A673 (cell line): ENCODE data around the gene ACAD9. TPM values are rescaled to one million over a fixed set of nuclear protein-coding genes. Genes with fewer than 3 reads are reported as not detected.

Experiments used
- BruUV-seq: library from RNA; stranded (reverse); fragments of 400-500 nt; replicated peaks from 2 replicates; lab custom pipeline; 2021; lab: Mats Ljungman, UMichigan
- CTCF ChIA-PET: fragments of 300-600 bp; sonication (Branson Sonifier 250); formaldehyde crosslinking; loops from one replicate; lab custom pipeline; 2022; ENCODE audit warnings: antibody characterized with exemption; lab: Charles Lee
- POLR2A ChIA-PET: fragments of 300-600 bp; sonication (Branson Sonifier 250); formaldehyde crosslinking; loops from one replicate; lab custom pipeline; 2022; ENCODE audit warnings: antibody characterized with exemption; ENCODE audit not compliant: low non-redundant PET; lab: Charles Lee
- DNase-seq: peaks from one replicate; pipeline ENCODE4 v3.0.0-alpha.2; 2015; ENCODE audit warnings: low spot score
- H3K27ac ChIP-seq: fragments of 200-600 bp; sonication (generic); 2 replicates; pipeline ENCODE4 v1.5.1; 2016; ENCODE audit warnings: mixed run types, low read depth, mild to moderate bottlenecking, mixed read lengths, antibody characterized with exemption, low read length; ENCODE audit not compliant: poor library complexity, severe bottlenecking
- H3K27me3 ChIP-seq: fragments of 200-600 bp; sonication (generic); replicated peaks from 2 replicates; pipeline ENCODE4 v1.6.1; 2017; ENCODE audit warnings: mixed run types, low read depth, mild to moderate bottlenecking, mixed read lengths, antibody characterized with exemption, low read length; ENCODE audit not compliant: insufficient read depth, poor library complexity
- H3K36me3 ChIP-seq: fragments of 200-600 bp; sonication (generic); 2 replicates; pipeline ENCODE4 v1.6.1; 2016; ENCODE audit warnings: mixed run types, mild to moderate bottlenecking, mixed read lengths, antibody characterized with exemption, low read length; ENCODE audit not compliant: insufficient read depth, poor library complexity, severe bottlenecking
- H3K4me1 ChIP-seq: fragments of 200-600 bp; sonication (generic); 2 replicates; pipeline ENCODE4 v1.6.1; 2017; ENCODE audit warnings: mixed run types, mild to moderate bottlenecking, mixed read lengths, antibody characterized with exemption, low read length; ENCODE audit not compliant: insufficient read depth, poor library complexity, severe bottlenecking
- H3K4me3 ChIP-seq: fragments of 200-600 bp; sonication (generic); 2 replicates; pipeline ENCODE4 v1.5.1; 2016; ENCODE audit warnings: low read depth, mixed run types, mild to moderate bottlenecking, mixed read lengths, low read length; ENCODE audit not compliant: poor library complexity, severe bottlenecking
- H3K9me3 ChIP-seq: fragments of 200-600 bp; sonication (generic); 2 replicates; pipeline ENCODE4 v1.6.1; 2016; ENCODE audit warnings: mixed run types, low read depth, mild to moderate bottlenecking, mixed read lengths, antibody characterized with exemption, low read length; ENCODE audit not compliant: poor library complexity, severe bottlenecking
- EZH2 ChIP-seq: fragments of 200-600 bp; sonication (generic); IDR thresholded peaks from 2 replicates; pipeline ENCODE4 v1.6.1; 2017; ENCODE audit warnings: borderline replicate concordance, low read depth, mild to moderate bottlenecking, mixed read lengths, antibody characterized with exemption, low read length; ENCODE audit not compliant: poor library complexity, severe bottlenecking
- intact Hi-C: fragments of 100-400 bp; cut with micrococcal nuclease; formaldehyde crosslinking; loops from one replicate; pipeline ENCODE4 v1.10.0; 2022; ENCODE audit not compliant: unreplicated experiment
- total RNA-seq: library from RNA; stranded (reverse); gene quantifications from 2 replicates; pipeline ENCODE4 v1.2.3, GENCODE V29; 2021
- TF ChIP-seq, protein P1 (sequence below): fragments of 300-800, 200-600 bp; sonication (generic); conservative IDR thresholded peaks from 2 replicates; pipeline ENCODE4 v1.5.1; 2017; ENCODE audit warnings: low read depth, mild to moderate bottlenecking, antibody characterized with exemption, low read length, moderate library complexity, mixed read lengths

The ACAD9 gene
- total RNA-seq, 1 experiment from 2014 or later = 54.5 TPM

DNA sequence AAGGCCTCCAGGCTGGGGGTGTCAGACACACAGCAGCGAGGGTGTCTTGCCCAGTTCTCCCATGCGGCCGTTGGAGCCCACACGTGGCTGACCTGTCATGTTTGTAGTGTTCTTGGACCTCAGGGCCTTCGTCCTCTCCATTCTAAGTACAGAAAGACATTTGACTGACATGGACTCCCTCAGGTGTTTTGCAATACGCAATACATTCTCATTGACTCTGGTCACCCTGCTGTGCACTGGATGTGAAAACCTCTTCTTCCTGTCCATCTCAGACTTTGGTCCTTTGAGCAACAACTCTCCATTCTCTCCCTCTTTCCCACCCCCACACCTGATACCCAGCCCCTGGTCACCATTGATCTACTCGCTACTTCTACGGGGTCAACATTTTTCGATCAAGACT is 28.9 kb upstream of the ACAD9 start:
- Histone ChIP-seq H3K4me1 (peaks cover 11% of the 10 kb centered on the region), H3K9me3 (no peaks in the 10 kb centered on the region), H3K4me3 (no peak overlapping the region), H3K36me3 (no peaks in the 10 kb centered on the region), H3K27ac (no peak overlapping the region), H3K27me3 (no peaks in the 10 kb centered on the region)
- intact Hi-C loops = no loop called here
- CTCF ChIA-PET = no interaction called here
- POLR2A ChIA-PET = no interaction called here
- BruUV-seq = no TSS peak
- DNase-seq = no peak
- no peak for TF ChIP-seq EZH2
- TF ChIP-seq, protein P1, sequence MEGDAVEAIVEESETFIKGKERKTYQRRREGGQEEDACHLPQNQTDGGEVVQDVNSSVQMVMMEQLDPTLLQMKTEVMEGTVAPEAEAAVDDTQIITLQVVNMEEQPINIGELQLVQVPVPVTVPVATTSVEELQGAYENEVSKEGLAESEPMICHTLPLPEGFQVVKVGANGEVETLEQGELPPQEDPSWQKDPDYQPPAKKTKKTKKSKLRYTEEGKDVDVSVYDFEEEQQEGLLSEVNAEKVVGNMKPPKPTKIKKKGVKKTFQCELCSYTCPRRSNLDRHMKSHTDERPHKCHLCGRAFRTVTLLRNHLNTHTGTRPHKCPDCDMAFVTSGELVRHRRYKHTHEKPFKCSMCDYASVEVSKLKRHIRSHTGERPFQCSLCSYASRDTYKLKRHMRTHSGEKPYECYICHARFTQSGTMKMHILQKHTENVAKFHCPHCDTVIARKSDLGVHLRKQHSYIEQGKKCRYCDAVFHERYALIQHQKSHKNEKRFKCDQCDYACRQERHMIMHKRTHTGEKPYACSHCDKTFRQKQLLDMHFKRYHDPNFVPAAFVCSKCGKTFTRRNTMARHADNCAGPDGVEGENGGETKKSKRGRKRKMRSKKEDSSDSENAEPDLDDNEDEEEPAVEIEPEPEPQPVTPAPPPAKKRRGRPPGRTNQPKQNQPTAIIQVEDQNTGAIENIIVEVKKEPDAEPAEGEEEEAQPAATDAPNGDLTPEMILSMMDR = no peak

DNA sequence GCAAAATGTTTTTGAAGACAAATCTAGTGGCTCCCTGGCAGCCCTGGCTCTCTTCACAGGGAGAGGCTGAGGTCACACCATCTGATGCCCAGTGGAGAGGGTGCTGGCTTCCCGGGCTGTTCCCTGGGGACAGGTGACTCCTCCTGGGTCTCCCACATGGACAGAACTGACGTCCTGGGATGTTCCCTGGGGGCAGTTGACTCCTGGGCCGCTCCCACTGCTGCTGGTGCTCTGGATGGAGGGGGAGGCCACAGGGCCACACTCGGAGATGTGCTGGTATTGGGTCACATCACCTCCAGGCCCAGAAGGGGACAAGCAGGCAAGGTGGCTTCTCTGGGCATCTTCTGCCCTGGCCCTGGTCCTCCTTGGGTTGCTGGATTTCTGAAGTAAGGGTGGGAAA is 27.8 kb upstream of the ACAD9 start:
- no peak for TF ChIP-seq EZH2
- TF ChIP-seq, protein P1 = no peak
- H3K36me3 ChIP-seq = no peaks in the 10 kb centered on the region
- POLR2A ChIA-PET = no interaction called here
- H3K4me3 ChIP-seq = no peak overlapping the region
- no peak for DNase-seq
- peaks cover under 1% of the 10 kb centered on the region for H3K4me1 ChIP-seq
- H3K27me3 ChIP-seq = no peaks in the 10 kb centered on the region
- H3K27ac ChIP-seq = no peak overlapping the region
- CTCF ChIA-PET = no interaction called here
- BruUV-seq = no TSS peak
- H3K9me3 ChIP-seq = no peaks in the 10 kb centered on the region
- intact Hi-C loops = no loop called here

DNA sequence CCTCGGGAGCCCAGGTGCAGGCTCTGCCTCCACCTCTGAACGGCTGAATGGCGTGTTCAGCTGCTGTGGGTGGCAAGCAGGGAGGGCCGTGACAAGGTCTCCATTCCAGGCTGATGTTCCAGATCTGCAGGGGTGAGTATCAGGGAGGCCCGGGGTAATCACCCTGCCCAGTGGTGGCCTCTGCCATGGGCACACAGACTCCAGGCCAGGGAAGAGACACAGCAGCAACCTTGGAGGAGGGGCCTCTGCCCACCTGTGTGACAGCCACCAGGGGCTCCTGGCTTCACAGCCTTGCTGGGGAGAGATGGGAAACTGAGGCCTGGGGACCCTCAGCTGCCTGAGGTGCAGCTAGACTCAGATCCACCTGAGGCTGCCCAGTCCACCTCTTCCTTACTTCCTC is 25.6 kb upstream of the ACAD9 start:
- POLR2A ChIA-PET = no interaction called here
- no TSS peak for BruUV-seq
- Histone ChIP-seq H3K4me3 (no peak overlapping the region), H3K27me3 (no peaks in the 10 kb centered on the region), H3K4me1 (no peaks in the 10 kb centered on the region), H3K9me3 (peaks cover 6% of the 10 kb centered on the region), H3K36me3 (no peaks in the 10 kb centered on the region), H3K27ac (no peak overlapping the region)
- TF ChIP-seq, protein P1 = no peak
- no peak for TF ChIP-seq EZH2
- intact Hi-C loops = no loop called here
- no peak for DNase-seq
- CTCF ChIA-PET = no interaction called here
